Activated gamma-delta T cell (primary cell): ENCODE measurements around the gene TRAPPC8.
"Not testable (repeated sequence)": the region's sequence is repeated elsewhere in the genome, so short reads cannot be mapped to it uniquely, and the experiment has no call there.

Experiments
- DNase-seq: peaks from one replicate; lab custom pipeline; 2025; lab: John Stamatoyannopoulos, UW

The TRAPPC8 gene

GRCh38 chr18:31863103-31863502 lies 79.8 kb downstream of the TRAPPC8 start:
- no peak for DNase-seq

GRCh38 chr18:31860488-31860887 lies 82.4 kb downstream of the TRAPPC8 start:
- no peak for DNase-seq

- no peak for DNase-seq
Observed at GRCh38 chr18:31857526-31858106, 85.3 kb downstream of the TRAPPC8 start.

- no peak for DNase-seq
Observed at GRCh38 chr18:31850844-31851243, 92.1 kb downstream of the TRAPPC8 start.

GRCh38 chr18:31840499-31840898 lies 102.4 kb downstream of the TRAPPC8 start:
- no peak for DNase-seq

- DNase-seq: no peak
Observed at GRCh38 chr18:31837879-31838278, 105.0 kb downstream of the TRAPPC8 start.

GRCh38 chr18:31835528-31836133 lies 107.3 kb downstream of the TRAPPC8 start:
- DNase-seq: no peak

GRCh38 chr18:31831903-31832302 lies 111.0 kb downstream of the TRAPPC8 start:
- DNase-seq: no peak

- no peak for DNase-seq
Observed at GRCh38 chr18:31830686-31831085, 112.2 kb downstream of the TRAPPC8 start.

- no peak for DNase-seq
Observed at GRCh38 chr18:31828613-31829012, 114.3 kb downstream of the TRAPPC8 start.

- DNase-seq: not testable (repeated sequence)
Observed at GRCh38 chr18:31826673-31827325, 116.1 kb downstream of the TRAPPC8 start.

GRCh38 chr18:31825772-31826171 lies 117.2 kb downstream of the TRAPPC8 start:
- DNase-seq: no peak

- DNase-seq: no peak
Observed at GRCh38 chr18:31821545-31822171, 121.3 kb downstream of the TRAPPC8 start.

- no peak for DNase-seq
Observed at GRCh38 chr18:31819925-31820229, 123.1 kb downstream of the TRAPPC8 start.

- no peak for DNase-seq
Observed at GRCh38 chr18:31819106-31819924, 123.6 kb downstream of the TRAPPC8 start.

- no peak for DNase-seq
Observed at GRCh38 chr18:31814132-31814531, 128.8 kb downstream of the TRAPPC8 start.

- not testable (repeated sequence) for DNase-seq
Observed at GRCh38 chr18:31810336-31811130, 132.4 kb downstream of the TRAPPC8 start.

GRCh38 chr18:31809049-31809448 lies 133.9 kb downstream of the TRAPPC8 start:
- not testable (repeated sequence) for DNase-seq

GRCh38 chr18:31801078-31801477 lies 141.8 kb downstream of the TRAPPC8 start:
- no peak for DNase-seq

GRCh38 chr18:31799257-31799656 lies 143.7 kb downstream of the TRAPPC8 start:
- not testable (repeated sequence) for DNase-seq

- no peak for DNase-seq
Observed at GRCh38 chr18:31798399-31798798, 144.5 kb downstream of the TRAPPC8 start.
